ENCODE results near the gene HES1.
"Not testable (repeated sequence)": the region's sequence is repeated elsewhere in the genome, so short reads cannot be mapped to it uniquely, and the experiment has no call there.

Gene HES1

GRCh38 chr3:194135806-194136518, at the start of gene HES1:
TSS of gene HES1 (plus strand) at chr3:194136148. CDS start at chr3:194136381, 233 bp downstream.
- peak; percentile 66 for FAIRE-seq

DNA sequence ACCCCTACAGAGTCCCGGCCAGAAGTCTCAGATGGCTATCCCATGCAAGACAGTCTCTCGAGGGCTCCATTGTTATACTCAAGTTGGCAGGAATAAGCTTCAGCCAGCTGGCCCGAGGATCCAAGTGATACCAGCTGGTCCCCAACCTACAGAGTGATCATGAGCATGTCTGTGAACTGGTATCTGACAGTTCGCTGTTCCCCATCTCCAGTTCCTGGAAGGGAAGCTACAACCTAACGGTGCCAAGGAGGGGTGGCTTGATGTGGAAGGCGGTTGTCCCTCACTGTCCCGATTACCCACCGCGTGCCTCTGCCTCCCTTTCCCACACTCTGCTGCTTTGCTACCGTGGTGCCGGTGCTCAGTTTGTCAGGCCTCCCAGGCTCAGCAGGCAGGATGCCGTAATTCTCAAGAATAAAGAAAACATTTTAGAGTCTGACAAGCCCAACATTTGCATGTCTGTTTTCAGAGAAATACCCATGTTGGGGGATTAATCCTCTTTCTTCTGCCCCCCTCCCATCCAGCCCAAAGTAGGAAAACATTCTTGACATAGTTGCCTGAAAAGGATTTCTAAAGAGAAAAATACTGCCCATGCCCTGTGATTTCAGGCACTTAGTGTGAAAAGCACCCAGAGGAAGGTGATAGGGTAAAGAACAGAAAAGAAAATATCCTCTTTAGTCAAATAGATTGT, 49.4 kb upstream of the HES1 start:
- no peak for FAIRE-seq

DNA sequence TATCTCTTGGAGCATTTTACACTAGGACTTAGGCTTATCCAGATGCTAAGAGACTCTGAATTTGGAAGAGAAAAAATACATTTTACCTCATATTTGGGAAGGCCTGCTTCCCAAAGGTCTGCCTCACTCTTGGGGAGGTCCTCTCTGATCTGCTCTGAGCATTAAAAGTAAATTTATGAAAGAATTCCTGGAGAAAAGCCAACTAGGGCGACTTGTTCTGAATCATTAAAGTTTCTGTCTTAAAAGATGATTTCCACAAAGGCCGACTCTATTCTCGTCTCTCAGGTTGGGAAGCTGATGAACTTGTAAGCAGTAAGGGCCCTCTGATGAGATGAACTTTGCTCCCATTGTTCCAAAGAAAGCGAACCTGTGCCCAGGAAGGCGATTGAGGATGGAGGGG, 48.7 kb upstream of the HES1 start:
- FAIRE-seq: no peak

DNA sequence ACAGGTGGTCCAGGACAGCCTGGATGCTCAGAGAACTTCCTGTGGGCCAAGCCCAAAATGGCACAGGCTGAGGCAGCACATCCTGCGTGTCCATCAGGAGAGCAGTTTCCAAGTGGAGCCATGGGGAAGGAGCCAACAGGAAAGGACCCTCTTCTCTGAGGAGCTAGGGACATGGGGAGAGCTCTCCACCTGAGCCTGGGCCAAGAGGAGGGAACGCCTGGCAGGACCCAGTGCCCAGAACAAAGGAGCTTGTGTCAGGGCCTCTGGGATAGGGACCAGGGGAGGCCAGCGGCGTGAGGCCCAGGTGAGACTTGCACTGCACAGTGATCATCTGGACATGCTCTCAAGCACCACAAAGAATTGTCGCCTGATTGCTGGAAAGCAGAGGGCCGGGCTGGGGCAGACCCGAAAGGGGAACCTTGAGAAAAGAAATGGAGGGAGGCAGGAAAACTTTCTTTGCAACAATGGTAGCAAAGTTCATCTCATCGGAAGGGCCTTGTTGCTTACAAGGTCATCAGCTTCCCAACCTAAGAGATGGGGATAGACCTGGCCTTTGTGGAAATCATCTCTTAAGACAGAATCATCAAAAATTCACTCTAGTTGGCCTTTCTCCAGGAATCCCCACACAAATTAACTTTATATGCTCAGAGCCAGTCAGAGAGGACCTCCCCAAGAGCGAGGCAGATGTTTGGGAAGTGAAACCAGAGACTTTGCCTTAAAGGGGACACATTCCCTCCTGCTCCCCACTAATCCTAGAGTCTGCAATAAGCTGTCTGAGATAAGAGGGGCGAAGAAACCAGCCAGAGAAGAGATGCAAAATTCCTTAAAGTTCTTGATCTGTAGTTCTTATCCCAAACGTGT, 47.7 kb upstream of the HES1 start:
- FAIRE-seq: no peak

DNA sequence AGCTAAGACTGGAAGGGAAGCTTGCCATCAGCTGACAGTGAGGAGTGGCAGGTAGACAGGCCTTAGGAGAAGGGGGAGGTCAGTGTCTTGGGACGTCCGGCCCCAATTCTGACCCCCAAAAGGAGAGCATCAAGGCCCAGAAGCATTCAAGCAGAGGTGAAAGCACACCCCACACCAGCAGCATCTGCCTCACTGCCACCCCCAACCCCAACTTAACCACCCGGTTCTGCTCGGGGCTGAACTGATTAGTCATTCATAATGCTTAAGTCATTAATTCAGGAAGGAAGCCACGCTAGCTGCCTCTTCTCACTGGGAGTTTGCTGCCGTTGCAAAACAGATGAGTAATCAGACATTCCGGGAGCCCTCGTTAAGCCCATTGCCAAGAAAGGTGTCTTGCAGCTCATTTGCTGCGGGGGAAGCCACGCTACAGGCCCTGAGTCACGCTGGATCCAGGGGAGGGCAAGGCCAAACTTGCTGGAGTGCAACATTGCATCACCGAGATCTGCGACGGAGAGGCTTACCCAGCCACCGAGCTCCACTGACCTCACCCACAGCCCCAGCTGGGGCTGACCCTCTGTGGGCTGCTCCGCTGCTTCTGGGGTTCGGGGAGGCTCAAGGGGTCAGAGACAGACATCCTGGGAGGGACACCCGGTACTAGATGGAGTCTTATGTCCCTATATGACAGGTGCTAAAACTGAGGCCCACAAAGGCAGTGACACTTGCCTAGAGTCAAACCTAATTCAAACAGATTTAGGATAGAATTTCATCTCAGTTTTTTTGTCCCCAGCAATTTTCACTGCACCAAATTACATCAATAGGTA, 46.4 kb upstream of the HES1 start:
- FAIRE-seq: no peak

- FAIRE-seq: not testable (repeated sequence)
These were observed 45.8 kb upstream of the HES1 start for GRCh38 chr3:194090178-194090555.

DNA sequence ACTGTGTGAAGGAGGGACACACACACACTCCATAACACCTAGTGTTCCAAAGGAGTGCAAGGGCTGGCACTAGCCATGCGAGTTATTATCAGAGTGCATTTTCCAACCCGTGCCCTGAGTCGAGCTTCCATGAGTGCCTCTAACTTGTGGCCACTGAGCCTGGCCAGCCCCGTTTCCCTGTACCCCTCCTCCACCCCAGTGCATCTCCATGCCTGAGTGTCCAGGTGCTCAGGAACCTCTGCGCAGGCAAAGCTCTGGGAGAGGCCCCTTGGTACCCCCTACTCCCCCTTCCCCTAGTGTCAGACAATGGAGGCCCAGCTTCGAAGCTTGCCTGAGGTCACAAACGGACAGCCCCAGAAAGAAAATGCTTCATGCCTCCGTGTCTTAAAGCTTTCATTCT, 45.2 kb upstream of the HES1 start:
- FAIRE-seq: no peak

- no peak for FAIRE-seq
These were observed 44.8 kb upstream of the HES1 start for GRCh38 chr3:194091141-194091540.

DNA sequence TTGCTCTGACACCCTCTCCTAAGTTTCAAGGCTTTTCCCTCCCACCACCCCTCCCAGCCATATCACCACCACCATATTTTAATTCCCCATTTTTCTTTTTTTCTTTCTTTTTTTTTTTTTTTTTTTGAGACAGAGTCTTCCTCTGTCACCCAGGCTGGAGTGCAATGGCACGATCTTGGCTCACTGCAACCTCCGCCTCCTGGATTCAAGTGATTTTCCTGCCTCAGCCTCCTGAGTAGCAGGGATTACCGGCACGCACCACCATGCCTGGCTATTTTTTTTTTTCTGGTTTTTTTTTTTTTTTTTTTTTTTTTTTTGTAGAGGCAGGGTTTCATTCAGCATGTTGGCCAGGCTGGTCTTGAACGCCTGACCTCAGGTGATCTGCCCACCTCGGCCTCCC, 44.1 kb upstream of the HES1 start:
- not testable (repeated sequence) for FAIRE-seq

GRCh38 chr3:194092881-194093301, 43.1 kb upstream of the HES1 start:
- FAIRE-seq: no peak

DNA sequence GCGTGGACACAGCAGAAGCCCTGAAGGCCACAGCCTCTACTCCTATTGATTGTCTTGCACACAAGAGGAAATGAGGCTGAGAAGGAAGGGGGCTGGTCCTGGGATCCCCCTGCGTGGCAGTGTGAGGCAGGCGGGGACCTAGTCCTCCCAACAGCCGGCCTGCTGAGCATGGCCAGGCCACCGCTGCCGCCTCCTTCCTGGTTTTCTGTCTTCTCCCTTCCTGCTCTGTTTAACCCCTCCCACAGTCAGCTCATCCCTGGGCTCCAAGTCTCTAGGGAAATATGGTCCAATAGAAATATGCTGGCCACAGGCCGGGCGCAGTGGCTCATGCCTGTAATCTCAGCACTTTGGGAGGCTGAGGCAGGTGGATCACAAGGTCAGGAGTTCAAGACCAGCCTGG, 42.1 kb upstream of the HES1 start:
- FAIRE-seq: no peak

DNA sequence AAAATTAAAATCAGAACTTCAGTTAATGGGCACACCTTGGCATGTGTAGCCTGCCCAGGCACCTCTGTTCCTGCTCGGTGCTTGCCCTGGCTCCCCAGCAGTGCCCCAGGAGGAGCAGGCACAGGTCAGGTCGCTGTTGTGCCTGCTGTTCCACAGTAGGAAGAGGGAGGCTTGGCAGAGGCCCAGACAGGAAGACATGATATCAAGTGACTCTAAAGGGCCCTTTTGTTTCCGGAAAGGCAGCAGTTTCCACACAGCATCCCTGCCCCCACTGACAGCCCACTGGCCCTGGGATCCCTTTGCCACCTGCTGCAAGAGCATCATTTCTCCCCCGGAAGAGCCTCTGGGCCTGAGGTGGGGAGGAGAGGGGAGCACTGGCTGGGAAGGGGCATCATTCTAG, 40.5 kb upstream of the HES1 start:
- no peak for FAIRE-seq

DNA sequence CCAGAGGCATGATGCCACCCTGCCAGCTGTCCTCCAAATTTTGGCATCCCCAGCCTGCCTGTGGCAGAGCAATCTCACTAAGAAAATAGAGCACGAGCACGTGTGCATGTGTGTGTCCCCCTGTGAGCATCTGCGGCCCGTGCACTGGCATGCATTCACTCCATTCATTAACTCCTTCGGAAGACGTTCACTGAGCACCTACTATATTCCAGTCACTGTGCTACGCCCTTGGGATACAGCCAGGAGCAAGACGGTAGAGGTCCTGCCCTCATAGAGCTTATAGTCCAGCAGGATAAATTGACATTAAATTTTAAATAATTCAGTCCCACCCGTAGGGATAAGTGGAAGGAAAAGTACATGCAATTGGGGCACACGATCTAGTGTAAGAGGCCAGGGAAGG, 40.0 kb upstream of the HES1 start:
- FAIRE-seq: no peak

DNA sequence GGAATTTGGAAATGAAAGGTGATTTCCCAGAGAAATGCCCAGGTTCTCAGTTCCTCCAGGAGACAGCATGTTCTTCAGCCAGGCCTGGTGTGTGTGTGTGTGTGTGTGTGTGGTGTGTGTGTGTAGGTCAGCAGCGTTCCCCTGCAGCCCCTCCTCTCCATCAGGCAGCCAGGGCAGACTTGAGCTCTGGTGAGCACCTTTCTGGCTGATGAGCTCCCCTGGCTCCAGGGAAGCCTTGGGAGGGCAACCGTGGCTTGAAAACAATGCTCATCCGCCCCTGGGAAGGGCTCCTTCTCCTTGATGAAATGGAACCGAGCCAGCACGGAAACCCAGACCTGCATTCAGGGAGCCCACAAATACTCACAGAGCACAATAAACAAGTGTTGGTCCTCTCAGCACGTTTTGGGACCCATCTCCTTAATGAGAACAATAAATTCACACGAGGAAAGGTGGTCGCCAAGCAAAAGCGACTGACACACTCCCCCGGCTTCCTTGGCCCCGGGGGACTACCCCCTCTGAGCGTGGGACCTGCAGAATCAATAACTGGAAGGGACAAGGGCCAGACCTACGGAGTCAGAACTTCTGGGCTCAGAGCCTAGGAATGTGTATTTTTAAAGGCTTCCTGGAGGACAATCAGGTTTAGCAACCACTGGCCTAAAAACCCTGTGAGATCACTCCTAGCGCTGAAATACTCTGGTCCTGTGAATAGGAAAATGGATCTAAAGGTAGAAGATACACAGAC, 38.6 kb upstream of the HES1 start:
- FAIRE-seq: no peak

DNA sequence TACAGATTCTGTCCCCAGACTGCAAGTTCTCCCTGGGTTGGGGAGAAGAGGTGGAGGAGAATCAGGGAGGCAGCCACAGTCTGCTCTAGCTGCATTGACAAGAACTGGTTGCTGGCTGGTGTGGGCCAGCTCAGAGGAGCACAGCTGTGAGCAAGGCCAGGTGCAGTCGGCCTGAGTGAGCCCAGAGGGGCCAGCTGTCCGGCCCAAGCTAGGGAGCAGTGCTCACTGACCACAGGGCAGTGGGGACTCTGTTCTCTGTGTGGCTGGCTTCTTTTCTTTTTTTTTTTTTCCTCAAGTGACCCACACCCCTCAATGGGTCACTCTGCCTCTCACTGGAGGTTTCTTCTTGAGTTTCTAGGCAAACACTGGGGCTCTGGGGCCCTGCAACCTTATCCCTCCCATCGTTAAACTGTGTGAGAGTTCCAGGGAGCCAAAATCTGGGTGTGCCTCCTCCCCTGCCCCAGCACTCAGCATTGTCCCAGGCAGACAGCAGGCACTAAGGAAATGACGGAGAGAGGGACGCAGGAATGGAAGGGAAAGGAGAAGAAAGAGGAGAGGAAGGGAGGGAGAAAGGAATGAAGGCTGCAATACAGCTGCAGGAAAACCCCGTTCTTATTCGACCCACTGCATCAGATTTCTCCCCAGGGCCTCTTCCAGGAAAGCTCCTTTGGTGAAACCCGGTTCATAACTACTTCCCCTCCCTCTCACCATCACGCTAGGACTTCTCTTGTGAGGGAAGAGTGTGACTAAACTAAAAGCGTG, 37.7 kb upstream of the HES1 start:
- no peak for FAIRE-seq

DNA sequence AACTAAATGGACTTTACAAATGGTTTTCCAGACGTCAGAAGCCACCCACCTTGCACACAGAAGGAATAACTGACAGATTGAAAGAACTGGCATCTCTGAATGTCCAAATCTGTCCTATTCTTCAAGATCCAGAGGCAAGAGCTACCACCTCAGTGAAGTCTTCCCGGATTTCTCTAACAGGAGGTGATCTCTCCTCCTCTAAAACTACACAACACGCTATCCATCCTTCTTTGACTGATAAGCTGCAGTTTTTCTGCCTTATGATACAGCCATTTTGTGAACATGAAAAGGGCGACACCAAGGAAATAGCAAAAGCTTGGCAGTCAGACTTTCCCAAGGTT, 37.1 kb upstream of the HES1 start:
- FAIRE-seq: no peak

DNA sequence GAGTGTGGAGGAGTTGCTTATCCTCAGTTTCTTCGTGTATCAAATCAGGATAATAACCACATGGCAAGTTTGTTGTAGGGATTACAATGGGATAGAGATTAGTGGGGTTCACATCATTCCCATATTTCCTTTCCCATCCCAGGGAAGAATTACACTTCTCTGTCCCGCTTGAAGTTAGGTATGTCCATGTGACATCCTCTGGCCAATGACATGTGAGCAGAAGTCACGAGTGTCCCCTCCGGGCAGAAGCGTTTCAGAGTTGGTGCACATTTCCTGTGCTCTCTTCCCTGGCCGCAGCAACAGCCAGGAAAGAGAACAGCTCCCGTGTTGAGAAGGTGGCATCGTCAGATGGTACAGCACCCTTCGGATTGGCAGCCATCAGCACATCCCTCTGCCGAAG, 36.7 kb upstream of the HES1 start:
- no peak for FAIRE-seq

DNA sequence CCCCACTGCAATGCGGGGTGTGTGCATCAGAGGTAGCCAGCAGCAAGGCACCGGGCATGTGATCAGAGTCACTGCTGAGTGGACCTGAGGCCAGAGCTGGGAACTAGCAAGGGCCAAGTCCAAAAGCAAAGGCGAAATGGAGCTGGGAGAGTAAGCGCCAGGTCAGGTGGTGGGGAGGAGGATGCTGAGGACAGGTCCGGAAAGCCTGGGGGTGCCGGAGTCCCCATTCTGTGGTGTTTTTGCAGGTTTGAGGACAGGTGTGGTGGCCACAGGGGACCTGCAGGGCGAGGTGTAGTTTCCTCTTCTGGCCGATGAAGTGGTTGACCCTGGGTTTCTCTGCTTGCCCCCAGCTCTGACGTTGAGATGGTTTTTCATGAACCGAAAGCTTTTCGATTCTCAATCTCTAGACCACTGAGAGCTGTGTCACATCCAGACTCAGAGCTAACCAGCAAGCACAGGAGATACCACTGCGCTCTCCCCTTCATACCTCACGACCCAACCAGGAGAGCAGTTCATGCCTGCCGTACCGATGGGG, 35.0 kb upstream of the HES1 start:
- no peak for FAIRE-seq

GRCh38 chr3:194101592-194102432, 34.1 kb upstream of the HES1 start:
- FAIRE-seq: no peak

DNA sequence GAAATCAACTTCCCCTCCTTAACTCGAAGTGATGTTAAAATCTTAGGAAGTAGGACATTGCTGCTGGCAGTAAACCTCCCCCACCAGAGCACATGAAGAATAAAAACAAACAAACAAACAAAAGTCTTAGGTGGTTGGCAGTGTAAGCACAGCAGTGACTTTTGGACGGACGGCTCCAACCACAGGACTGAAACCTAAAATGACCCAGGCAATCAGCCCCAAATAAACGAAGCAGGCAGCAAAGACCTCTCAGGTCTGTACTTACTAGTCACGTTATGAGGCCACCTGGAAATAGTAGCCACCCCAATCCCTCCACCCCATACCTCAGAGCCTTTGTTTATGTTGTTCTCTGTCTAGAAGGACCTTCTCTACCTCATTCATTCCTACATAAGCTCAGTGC, 33.5 kb upstream of the HES1 start:
- FAIRE-seq: no peak

Data from colon (tissue), 2 donors.